Measurements from ENCODE around the gene TRIM67.

The TRIM67 gene

DNA sequence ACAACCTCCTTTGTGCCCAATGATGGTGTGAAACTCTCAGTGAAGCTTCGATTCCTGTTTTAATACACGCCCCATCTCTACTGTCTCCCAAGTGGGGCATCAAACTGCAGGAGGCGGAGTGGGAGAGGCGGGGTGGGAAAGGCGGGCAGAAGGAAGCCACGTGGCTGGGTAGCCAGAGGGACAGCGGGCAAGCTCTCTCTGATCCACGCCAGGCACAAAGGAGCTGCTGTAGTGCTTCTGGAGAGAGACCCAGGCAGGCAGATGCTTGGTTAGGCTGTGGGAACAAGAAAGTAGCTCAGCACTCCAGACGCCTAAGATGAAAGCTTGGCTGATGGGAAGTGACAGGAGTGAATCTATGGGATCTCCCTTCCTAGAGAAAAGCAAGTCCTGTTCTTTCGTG is 25.7 kb downstream of the TRIM67 start:
- no peak overlapping the region for H3K4me3 ChIP-seq (ENCODE audit: control insufficient read depth in 1 of 7, extremely low read depth in 1 of 7, insufficient read depth in 4 of 7, low read depth in 2 of 7, low read length in 6 of 7)
- ChIA-PET POLR2A (no interaction called here), CTCF (interaction anchor here (1.0 kb wide), 1 partner anchor 16 kb away, joined by 3 read pairs; no protein-coding TSS in a partner anchor)
- H3K9me3 ChIP-seq (ENCODE audit: control extremely low read depth in 1 of 5, control insufficient read depth in 4 of 5, insufficient read depth in 2 of 5, low read depth in 1 of 5, low read length in 4 of 5): peaks cover 0 to 9% (median 6%) of the 10 kb centered on the region in 5 experiments
- WGBS (ENCODE audit: insufficient coverage): 51% methylated on average over 8 of the region's 10 CpGs
- H3K27ac ChIP-seq (ENCODE audit: insufficient read depth in 1 of 2, low read depth in 1 of 2, low read length in 2 of 2, poor library complexity in 1 of 2, severe bottlenecking in 2 of 2): no peak overlapping the region
- H3K27me3 ChIP-seq (replicated peaks in 2 of 5; ENCODE audit: control insufficient read depth in 4 of 5, insufficient read depth in 5 of 5, low read length in 4 of 5): peaks cover 0 to 79% (median 24%) of the 10 kb centered on the region in 5 experiments
- no peak for DNase-seq
- no peaks in the 10 kb centered on the region for H3K4me1 ChIP-seq (ENCODE audit: control extremely low read depth in 1 of 4, control insufficient read depth in 4 of 4, insufficient read depth in 4 of 4, low read length in 3 of 4)
- H3K36me3 ChIP-seq (ENCODE audit: control insufficient read depth in 4 of 4, insufficient read depth in 4 of 4, low read length in 3 of 4): no peaks in the 10 kb centered on the region

GRCh38 chr1:231188072-231188471 is 26.2 kb downstream of the TRIM67 start:
- peaks cover 0 to 9% (median 6%) of the 10 kb centered on the region in 5 experiments for H3K9me3 ChIP-seq (ENCODE audit: control extremely low read depth in 1 of 5, control insufficient read depth in 4 of 5, insufficient read depth in 2 of 5, low read depth in 1 of 5, low read length in 4 of 5)
- 63% methylated on average over 3 of the region's 3 CpGs for whole genome bisulfite sequencing (ENCODE audit: insufficient coverage)
- no peak overlapping the region for H3K4me3 ChIP-seq (ENCODE audit: control insufficient read depth in 1 of 7, extremely low read depth in 1 of 7, insufficient read depth in 4 of 7, low read depth in 2 of 7, low read length in 6 of 7)
- ChIA-PET POLR2A (no interaction called here), CTCF (no interaction called here)
- DNase-seq: no peak
- H3K27ac ChIP-seq (ENCODE audit: insufficient read depth in 1 of 2, low read depth in 1 of 2, low read length in 2 of 2, poor library complexity in 1 of 2, severe bottlenecking in 2 of 2): no peak overlapping the region
- no peaks in the 10 kb centered on the region for H3K4me1 ChIP-seq (ENCODE audit: control extremely low read depth in 1 of 4, control insufficient read depth in 4 of 4, insufficient read depth in 4 of 4, low read length in 3 of 4)
- H3K27me3 ChIP-seq (replicated peaks in 2 of 5; ENCODE audit: control insufficient read depth in 4 of 5, insufficient read depth in 5 of 5, low read length in 4 of 5): peaks cover 0 to 77% (median 22%) of the 10 kb centered on the region in 5 experiments
- H3K36me3 ChIP-seq (ENCODE audit: control insufficient read depth in 4 of 4, insufficient read depth in 4 of 4, low read length in 3 of 4): no peaks in the 10 kb centered on the region

GRCh38 chr1:231188768-231189167 is 26.9 kb downstream of the TRIM67 start:
- Histone ChIP-seq H3K4me1 (ENCODE audit: control extremely low read depth in 1 of 4, control insufficient read depth in 4 of 4, insufficient read depth in 4 of 4, low read length in 3 of 4) (no peaks in the 10 kb centered on the region), H3K27ac (ENCODE audit: insufficient read depth in 1 of 2, low read depth in 1 of 2, low read length in 2 of 2, poor library complexity in 1 of 2, severe bottlenecking in 2 of 2) (no peak overlapping the region), H3K9me3 (ENCODE audit: control extremely low read depth in 1 of 5, control insufficient read depth in 4 of 5, insufficient read depth in 2 of 5, low read depth in 1 of 5, low read length in 4 of 5) (peaks cover 0 to 9% (median 6%) of the 10 kb centered on the region in 5 experiments), H3K27me3 (replicated peaks in 2 of 5; ENCODE audit: control insufficient read depth in 4 of 5, insufficient read depth in 5 of 5, low read length in 4 of 5) (peaks cover 0 to 76% (median 19%) of the 10 kb centered on the region in 5 experiments), H3K4me3 (ENCODE audit: control insufficient read depth in 1 of 7, extremely low read depth in 1 of 7, insufficient read depth in 4 of 7, low read depth in 2 of 7, low read length in 6 of 7) (no peak overlapping the region), H3K36me3 (ENCODE audit: control insufficient read depth in 4 of 4, insufficient read depth in 4 of 4, low read length in 3 of 4) (no peaks in the 10 kb centered on the region)
- CTCF ChIA-PET: interaction anchor here (0.5 kb wide), 1 partner anchor 298 kb away, joined by 3 read pairs; no protein-coding TSS in a partner anchor
- POLR2A ChIA-PET: no interaction called here
- WGBS (ENCODE audit: insufficient coverage): 100% methylated on average over 5 of the region's 7 CpGs
- DNase-seq: no peak

GRCh38 chr1:231189683-231190270 is 27.9 kb downstream of the TRIM67 start:
- Histone ChIP-seq H3K4me3 (ENCODE audit: control insufficient read depth in 1 of 7, extremely low read depth in 1 of 7, insufficient read depth in 4 of 7, low read depth in 2 of 7, low read length in 6 of 7) (no peak overlapping the region), H3K4me1 (ENCODE audit: control extremely low read depth in 1 of 4, control insufficient read depth in 4 of 4, insufficient read depth in 4 of 4, low read length in 3 of 4) (no peaks in the 10 kb centered on the region), H3K27me3 (replicated peaks in 2 of 5; ENCODE audit: control insufficient read depth in 4 of 5, insufficient read depth in 5 of 5, low read length in 4 of 5) (peaks cover 0 to 71% (median 16%) of the 10 kb centered on the region in 5 experiments), H3K36me3 (ENCODE audit: control insufficient read depth in 4 of 4, insufficient read depth in 4 of 4, low read length in 3 of 4) (no peaks in the 10 kb centered on the region), H3K27ac (ENCODE audit: insufficient read depth in 1 of 2, low read depth in 1 of 2, low read length in 2 of 2, poor library complexity in 1 of 2, severe bottlenecking in 2 of 2) (no peak overlapping the region), H3K9me3 (ENCODE audit: control extremely low read depth in 1 of 5, control insufficient read depth in 4 of 5, insufficient read depth in 2 of 5, low read depth in 1 of 5, low read length in 4 of 5) (peaks cover 0 to 9% (median 6%) of the 10 kb centered on the region in 5 experiments)
- ChIA-PET CTCF (no interaction called here), POLR2A (no interaction called here)
- WGBS (ENCODE audit: insufficient coverage): 95% methylated on average over 3 of the region's 5 CpGs
- DNase-seq: no peak

- CTCF ChIA-PET: no interaction called here
- H3K27me3 ChIP-seq (replicated peaks in 2 of 5; ENCODE audit: control insufficient read depth in 4 of 5, insufficient read depth in 5 of 5, low read length in 4 of 5): peaks cover 0 to 66% (median 18%) of the 10 kb centered on the region in 5 experiments
Observed at GRCh38 chr1:231190456-231190855, 28.6 kb downstream of the TRIM67 start.

GRCh38 chr1:231192620-231193163 is 30.8 kb downstream of the TRIM67 start:
- ChIA-PET POLR2A (no interaction called here), CTCF (interaction anchor here (0.9 kb wide), 1 partner anchor 26 kb away, joined by 3 read pairs; no protein-coding TSS in a partner anchor)
- no peak overlapping the region for H3K4me3 ChIP-seq (ENCODE audit: control insufficient read depth in 1 of 7, extremely low read depth in 1 of 7, insufficient read depth in 4 of 7, low read depth in 2 of 7, low read length in 6 of 7)
- DNase-seq: no peak
- H3K9me3 ChIP-seq (ENCODE audit: control extremely low read depth in 1 of 5, control insufficient read depth in 4 of 5, insufficient read depth in 2 of 5, low read depth in 1 of 5, low read length in 4 of 5): peaks cover 0 to 9% (median 6%) of the 10 kb centered on the region in 5 experiments
- no peak overlapping the region for H3K27ac ChIP-seq (ENCODE audit: insufficient read depth in 1 of 2, low read depth in 1 of 2, low read length in 2 of 2, poor library complexity in 1 of 2, severe bottlenecking in 2 of 2)
- H3K4me1 ChIP-seq (ENCODE audit: control extremely low read depth in 1 of 4, control insufficient read depth in 4 of 4, insufficient read depth in 4 of 4, low read length in 3 of 4): no peaks in the 10 kb centered on the region
- H3K27me3 ChIP-seq (replicated peaks in 2 of 5; ENCODE audit: control insufficient read depth in 4 of 5, insufficient read depth in 5 of 5, low read length in 4 of 5): peaks cover 0 to 49% (median 12%) of the 10 kb centered on the region in 5 experiments
- H3K36me3 ChIP-seq (ENCODE audit: control insufficient read depth in 4 of 4, insufficient read depth in 4 of 4, low read length in 3 of 4): no peaks in the 10 kb centered on the region
- WGBS (ENCODE audit: insufficient coverage): 82% methylated on average over 11 of the region's 12 CpGs

More at GRCh38 chr1:231190456-231190855, 28.6 kb downstream of the TRIM67 start:
- POLR2A ChIA-PET: no interaction called here
- no peak overlapping the region for H3K4me3 ChIP-seq (ENCODE audit: control insufficient read depth in 1 of 7, extremely low read depth in 1 of 7, insufficient read depth in 4 of 7, low read depth in 2 of 7, low read length in 6 of 7)
- H3K27ac ChIP-seq (ENCODE audit: insufficient read depth in 1 of 2, low read depth in 1 of 2, low read length in 2 of 2, poor library complexity in 1 of 2, severe bottlenecking in 2 of 2): no peak overlapping the region
- WGBS (ENCODE audit: insufficient coverage): 98% methylated on average over 9 of the region's 10 CpGs
- no peak for DNase-seq
- no peaks in the 10 kb centered on the region for H3K4me1 ChIP-seq (ENCODE audit: control extremely low read depth in 1 of 4, control insufficient read depth in 4 of 4, insufficient read depth in 4 of 4, low read length in 3 of 4)
- H3K36me3 ChIP-seq (ENCODE audit: control insufficient read depth in 4 of 4, insufficient read depth in 4 of 4, low read length in 3 of 4): no peaks in the 10 kb centered on the region
- peaks cover 0 to 9% (median 6%) of the 10 kb centered on the region in 5 experiments for H3K9me3 ChIP-seq (ENCODE audit: control extremely low read depth in 1 of 5, control insufficient read depth in 4 of 5, insufficient read depth in 2 of 5, low read depth in 1 of 5, low read length in 4 of 5)

DNA sequence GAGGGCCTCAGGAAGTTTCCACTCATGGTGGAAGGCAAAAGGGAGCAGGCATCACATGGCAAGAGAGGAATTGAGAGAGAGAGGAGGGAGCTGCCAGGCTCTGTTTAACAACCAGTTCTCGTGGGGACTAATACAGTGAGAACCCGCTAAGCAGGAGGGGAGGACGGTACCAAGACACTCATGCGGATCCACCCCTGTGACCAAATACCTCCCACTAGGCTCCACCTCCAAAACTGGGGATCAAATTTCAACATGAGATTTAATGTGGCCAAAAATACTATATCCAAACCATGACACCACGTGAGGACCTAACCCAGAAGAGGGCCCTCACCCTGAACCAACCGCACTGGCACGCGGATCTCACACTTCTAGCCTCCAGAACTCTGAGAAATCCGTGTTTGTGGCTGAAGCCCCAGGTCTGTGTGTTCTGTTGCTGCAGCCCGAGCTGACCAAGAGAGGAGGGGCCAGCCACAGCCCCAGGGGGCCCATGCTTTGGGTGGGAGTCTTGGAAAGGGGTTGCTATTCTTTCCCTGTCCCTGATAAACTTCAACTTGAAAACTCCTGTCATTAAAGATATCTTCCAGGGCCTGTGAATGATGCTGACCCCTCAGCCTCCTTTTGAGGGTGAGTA is 32.0 kb downstream of the TRIM67 start:
- H3K4me1 ChIP-seq (ENCODE audit: control extremely low read depth in 1 of 4, control insufficient read depth in 4 of 4, insufficient read depth in 4 of 4, low read length in 3 of 4): no peaks in the 10 kb centered on the region
- peaks cover 0 to 9% (median 6%) of the 10 kb centered on the region in 5 experiments for H3K9me3 ChIP-seq (ENCODE audit: control extremely low read depth in 1 of 5, control insufficient read depth in 4 of 5, insufficient read depth in 2 of 5, low read depth in 1 of 5, low read length in 4 of 5)
- no peak for DNase-seq
- WGBS (ENCODE audit: insufficient coverage): 85% methylated on average over 8 of the region's 10 CpGs
- H3K27me3 ChIP-seq (replicated peaks in 2 of 5; ENCODE audit: control insufficient read depth in 4 of 5, insufficient read depth in 5 of 5, low read length in 4 of 5): peaks cover 0 to 38% (median 9%) of the 10 kb centered on the region in 5 experiments
- ChIA-PET POLR2A (no interaction called here), CTCF (interaction anchor here (0.8 kb wide), 1 partner anchor 269 kb away, joined by 4 read pairs; no protein-coding TSS in a partner anchor)
- no peaks in the 10 kb centered on the region for H3K36me3 ChIP-seq (ENCODE audit: control insufficient read depth in 4 of 4, insufficient read depth in 4 of 4, low read length in 3 of 4)
- no peak overlapping the region for H3K27ac ChIP-seq (ENCODE audit: insufficient read depth in 1 of 2, low read depth in 1 of 2, low read length in 2 of 2, poor library complexity in 1 of 2, severe bottlenecking in 2 of 2)
- H3K4me3 ChIP-seq (ENCODE audit: control insufficient read depth in 1 of 7, extremely low read depth in 1 of 7, insufficient read depth in 4 of 7, low read depth in 2 of 7, low read length in 6 of 7): no peak overlapping the region

Data from common myeloid progenitor, CD34-positive (primary cell).